HG03196 (cell line): Measurements from ENCODE around the gene CAMKK1.
"Not testable (repeated sequence)": the region's sequence is repeated elsewhere in the genome, so short reads cannot be mapped to it uniquely, and the experiment has no call there.

Experiments
- ATAC-seq: cut with Tn5 transposase; IDR thresholded peaks from one replicate; pipeline ENCODE4 v1.9.1; 2021; ENCODE audit not compliant: unreplicated experiment

Gene CAMKK1

GRCh38 chr17:3880983-3881382 lies 11.9 kb downstream of the CAMKK1 start:
- no peak for ATAC-seq

GRCh38 chr17:3879591-3880417 lies 13.0 kb downstream of the CAMKK1 start:
- ATAC-seq: no peak

- ATAC-seq: no peak
Measured at GRCh38 chr17:3879186-3879585, 13.7 kb downstream of the CAMKK1 start.

GRCh38 chr17:3877220-3877619 lies 15.6 kb downstream of the CAMKK1 start:
- ATAC-seq: no peak

DNA sequence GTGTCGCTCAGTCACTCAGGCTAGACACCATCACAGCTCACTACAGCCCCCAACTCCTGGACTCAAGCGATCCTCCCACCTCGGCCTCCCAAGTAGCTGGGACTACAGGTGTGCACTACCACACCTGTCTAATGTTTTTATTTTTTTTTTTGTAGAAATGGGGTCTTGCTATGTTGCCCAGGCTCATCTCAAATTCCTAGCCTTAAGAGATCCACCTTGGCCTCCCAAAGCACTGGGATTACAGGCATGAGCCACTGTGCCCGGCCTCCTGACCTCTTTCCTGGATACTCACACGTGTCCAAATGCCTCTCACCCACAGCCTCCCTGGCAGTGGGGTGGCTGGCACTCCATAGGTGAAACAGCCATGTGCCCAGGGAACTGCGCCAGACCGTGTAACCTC lies 17.5 kb downstream of the CAMKK1 start:
- no peak for ATAC-seq

- no peak for ATAC-seq
Measured at GRCh38 chr17:3873862-3874261, 19.0 kb downstream of the CAMKK1 start.

DNA sequence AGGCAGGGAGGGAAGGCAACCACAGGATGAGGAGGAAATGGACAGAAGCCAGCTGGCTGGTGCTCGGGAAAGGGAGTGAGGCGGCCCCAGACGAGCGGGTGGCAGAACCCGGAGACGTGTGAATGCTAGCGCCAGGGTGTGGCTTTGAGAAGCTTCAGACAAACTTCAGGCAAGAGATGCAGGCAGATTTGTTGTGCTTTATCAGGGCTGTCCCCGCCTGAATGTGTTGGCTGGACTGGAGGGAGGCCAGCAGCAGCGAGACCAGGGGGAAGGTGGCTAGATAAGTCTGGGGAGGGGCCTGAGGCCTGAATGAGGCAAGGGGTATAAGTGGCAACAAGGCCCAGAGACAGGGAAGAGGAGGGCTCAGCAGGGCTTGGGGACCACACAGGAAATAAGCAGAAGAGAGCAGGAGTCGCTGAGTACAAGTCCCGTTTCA lies 22.0 kb downstream of the CAMKK1 start:
- ATAC-seq: no peak

- no peak for ATAC-seq
Measured at GRCh38 chr17:3867606-3868005, 25.2 kb downstream of the CAMKK1 start.

- no peak for ATAC-seq
Measured at GRCh38 chr17:3867106-3867505, 25.7 kb downstream of the CAMKK1 start.

DNA sequence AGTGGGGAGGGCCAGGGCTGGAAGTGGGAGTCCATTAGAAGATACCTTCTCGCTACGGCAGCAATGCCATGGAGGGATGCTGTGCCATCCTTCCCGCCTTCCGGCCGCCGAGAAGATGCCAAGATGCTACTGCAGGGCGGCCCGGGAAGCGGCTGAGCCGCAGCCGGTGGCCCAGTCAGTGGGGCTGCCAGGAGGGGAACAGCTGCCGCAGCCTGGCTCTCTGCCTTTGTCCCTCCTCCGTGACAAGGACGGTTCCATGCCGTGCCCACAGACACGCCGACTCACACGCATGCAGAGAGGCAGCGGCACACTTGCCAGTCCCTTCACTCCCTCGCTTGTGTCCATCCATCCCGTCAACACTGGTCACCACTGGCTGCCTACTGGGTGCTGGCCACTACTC lies 26.6 kb downstream of the CAMKK1 start:
- ATAC-seq: no peak

GRCh38 chr17:3865176-3865575 lies 27.7 kb downstream of the CAMKK1 start:
- no peak for ATAC-seq

GRCh38 chr17:3864534-3864933 lies 28.3 kb downstream of the CAMKK1 start:
- ATAC-seq: no peak

- ATAC-seq: no peak
Measured at GRCh38 chr17:3861761-3862681, 30.8 kb downstream of the CAMKK1 start.

DNA sequence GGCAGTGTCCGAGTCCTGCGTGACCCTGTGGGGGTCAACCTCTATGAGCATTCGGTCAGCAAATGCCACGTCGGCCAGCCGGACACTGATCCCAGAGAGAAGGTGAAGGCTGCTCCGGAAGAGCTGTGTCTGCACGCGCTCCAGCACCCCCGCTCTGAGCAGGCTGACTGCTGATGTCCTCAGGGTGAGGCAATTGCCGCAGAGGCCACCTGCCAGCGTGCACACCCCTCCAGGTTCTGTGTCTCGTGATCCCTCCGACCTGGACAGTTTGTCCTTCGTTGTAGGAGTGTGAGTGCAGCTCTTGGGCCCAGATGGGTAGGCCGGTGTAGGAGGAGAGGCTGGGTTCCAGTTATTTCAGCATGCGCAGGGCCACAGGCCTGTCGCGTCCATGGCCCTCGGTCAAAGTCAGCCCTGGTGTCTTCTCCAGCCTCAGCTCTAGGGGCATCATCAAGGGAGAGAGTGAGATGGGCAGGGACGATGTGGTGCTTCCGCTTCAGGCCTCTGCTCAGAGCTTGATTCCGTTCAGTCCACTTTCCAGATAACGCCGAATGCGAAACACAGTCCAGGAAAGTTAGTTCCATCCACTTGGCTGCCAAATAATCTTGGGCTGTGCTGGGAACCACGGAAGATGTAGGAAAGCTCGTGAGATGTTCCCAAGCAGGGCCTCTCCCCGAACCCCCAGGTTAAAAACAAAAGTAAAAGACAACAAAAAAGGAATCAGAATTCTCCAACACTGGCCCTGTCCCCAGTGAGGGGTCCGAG lies 31.7 kb downstream of the CAMKK1 start:
- no peak for ATAC-seq

DNA sequence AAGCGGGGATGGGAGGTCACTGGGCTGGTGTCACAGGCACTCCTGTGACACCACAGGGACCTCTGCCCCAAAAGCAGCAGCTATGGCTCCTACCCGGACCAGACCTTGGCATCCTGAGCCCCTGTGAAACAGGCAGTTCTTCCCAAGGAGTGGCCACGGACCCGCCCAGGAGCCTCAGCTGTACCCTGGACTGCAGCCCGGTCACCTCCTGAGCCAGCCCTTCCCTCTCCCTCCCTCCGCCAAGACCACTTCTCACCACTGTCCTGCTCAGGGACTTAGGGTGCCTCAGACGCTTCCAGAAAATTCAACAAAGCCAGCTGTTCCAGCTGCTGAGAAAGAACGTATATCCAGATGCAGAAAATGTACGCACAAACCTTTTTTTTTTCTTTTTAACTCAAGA lies 32.9 kb downstream of the CAMKK1 start:
- no peak for ATAC-seq

DNA sequence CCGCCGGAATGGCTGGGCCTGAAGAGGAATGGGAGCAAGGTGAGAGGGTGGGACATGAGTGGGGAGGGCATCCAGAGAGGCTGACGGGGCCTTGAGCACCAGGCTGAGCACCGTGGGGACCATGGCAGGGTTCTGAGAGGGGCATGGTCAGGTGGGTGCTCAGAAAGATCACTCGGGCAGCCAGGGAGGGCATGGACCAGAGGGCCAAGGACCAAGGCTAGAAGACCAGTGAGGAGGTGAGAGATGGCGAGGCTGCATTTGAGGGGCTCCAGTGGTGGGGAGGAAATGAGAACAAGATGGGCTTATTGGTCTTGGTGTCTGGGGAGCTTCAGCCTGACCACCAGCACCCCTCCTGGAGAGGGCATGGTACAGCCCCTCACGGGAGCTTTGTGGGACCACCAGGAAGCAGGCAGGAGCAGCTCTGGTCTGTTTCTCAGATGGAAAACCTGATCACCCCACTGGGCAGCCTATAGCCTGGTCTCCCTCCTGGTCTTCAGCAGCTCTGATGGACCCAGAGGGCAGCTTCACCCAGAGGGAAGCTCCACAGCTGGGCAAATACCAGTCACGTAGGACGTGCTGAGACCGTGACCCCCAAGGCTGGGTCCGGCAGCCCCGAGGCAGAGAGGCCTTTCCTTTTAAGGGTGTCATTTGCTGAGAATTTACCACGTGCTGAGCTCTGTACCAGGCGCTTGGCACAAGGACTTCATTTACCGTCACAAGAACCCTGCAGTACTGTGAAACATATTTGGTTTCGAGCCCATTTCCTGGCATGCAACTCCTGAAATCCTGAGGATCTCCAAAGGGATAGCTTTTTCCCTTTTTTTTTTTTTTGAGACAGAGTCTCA lies 35.4 kb downstream of the CAMKK1 start:
- no peak for ATAC-seq

GRCh38 chr17:3854204-3854603 lies 38.6 kb downstream of the CAMKK1 start:
- ATAC-seq: not testable (repeated sequence)

GRCh38 chr17:3852561-3852960 lies 40.3 kb downstream of the CAMKK1 start:
- no peak for ATAC-seq

DNA sequence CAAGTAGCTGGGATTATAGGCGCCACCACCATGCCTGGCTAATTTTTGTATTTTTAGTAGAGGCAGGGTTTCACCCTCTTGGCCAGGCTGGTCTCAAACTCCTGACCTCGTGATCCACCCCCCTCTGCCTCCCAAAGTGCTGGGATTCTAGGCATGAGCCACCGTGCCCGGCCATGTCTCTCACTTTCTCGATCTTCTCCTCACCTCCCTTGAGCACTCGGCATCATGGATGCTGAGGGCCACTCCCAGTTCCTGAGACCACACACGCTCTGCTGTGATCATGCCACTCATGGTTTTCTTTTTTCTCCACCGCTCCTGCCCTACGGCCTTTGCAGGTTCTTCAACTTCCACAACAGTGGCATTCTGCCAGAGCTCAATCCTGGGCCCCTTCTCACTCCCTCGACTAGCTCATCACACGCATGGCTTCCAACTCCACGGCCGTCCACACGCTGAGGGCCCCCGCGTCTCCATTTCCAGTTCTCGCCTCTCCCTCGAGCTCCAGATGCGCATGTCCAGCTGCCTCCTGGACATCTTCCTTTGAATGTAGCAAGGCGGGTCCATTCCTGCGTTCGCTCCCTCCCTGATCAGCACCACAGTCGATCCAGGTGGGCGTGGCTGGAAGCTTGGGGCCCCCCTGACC lies 41.3 kb downstream of the CAMKK1 start:
- ATAC-seq: no peak
